OCI-LY1 (cell line): ENCODE results near the gene ADA.

Source experiments
- H2AFZ ChIP-seq: fragments of 200-600 bp; sonication (generic), shearing (Covaris generic); 2 replicates; pipeline ENCODE4 v1.6.0; 2014; ENCODE audit warnings: antibody characterized with exemption, mild to moderate bottlenecking, low read length
- H3F3A ChIP-seq: fragments of 200-600 bp; sonication (generic), shearing (Covaris generic); 2 replicates; pipeline ENCODE4 v1.6.0; 2014; ENCODE audit warnings: mild to moderate bottlenecking, antibody characterized with exemption, low read length, moderate library complexity; ENCODE audit not compliant: insufficient read depth
- H3K27ac ChIP-seq: fragments of 200-600 bp; sonication (generic); 2 replicates; pipeline ENCODE4 v1.5.1; 2014; ENCODE audit warnings: low read length, mixed run types, mild to moderate bottlenecking, low read depth; ENCODE audit not compliant: poor library complexity, severe bottlenecking
- H3K27me3 ChIP-seq: fragments of 200-600 bp; sonication (generic); 2 replicates; pipeline ENCODE4 v1.6.0; 2014; ENCODE audit warnings: antibody characterized with exemption, mild to moderate bottlenecking, low read length, moderate library complexity; ENCODE audit not compliant: insufficient read depth
- H3K36me3 ChIP-seq: fragments of 200-600 bp; sonication (generic); 2 replicates; pipeline ENCODE4 v1.6.1; 2014; ENCODE audit warnings: mild to moderate bottlenecking, antibody characterized with exemption, low read length, moderate library complexity, mixed read lengths; ENCODE audit not compliant: insufficient read depth
- H3K4me1 ChIP-seq: fragments of 200-600 bp; sonication (generic); 2 replicates; pipeline ENCODE4 v1.5.1; 2014; ENCODE audit warnings: mild to moderate bottlenecking, low read length, moderate library complexity; ENCODE audit not compliant: insufficient read depth, severe bottlenecking
- H3K4me2 ChIP-seq: fragments of 200-600 bp; sonication (generic), shearing (Covaris generic); 2 replicates; pipeline ENCODE4 v1.6.1; 2014; ENCODE audit warnings: low read length
- H3K4me3 ChIP-seq: fragments of 200-600 bp; sonication (generic); 2 replicates; pipeline ENCODE4 v1.5.1; 2014; ENCODE audit warnings: low read length, low read depth, mild to moderate bottlenecking, mixed read lengths; ENCODE audit not compliant: poor library complexity, severe bottlenecking
- H3K79me2 ChIP-seq: fragments of 200-600 bp; shearing (Covaris generic); 2 replicates; pipeline ENCODE4 v1.6.1; 2016; ENCODE audit warnings: mixed run types, low read length, mixed read lengths; ENCODE audit not compliant: insufficient read depth
- H3K9ac ChIP-seq: fragments of 200-600 bp; sonication (generic), shearing (Covaris generic); 2 replicates; pipeline ENCODE4 v1.6.1; 2014; ENCODE audit warnings: mild to moderate bottlenecking, low read length, mixed read lengths
- H3K9me2 ChIP-seq: fragments of 200-600 bp; sonication (generic), shearing (Covaris generic); 2 replicates; pipeline ENCODE4 v1.6.1; 2014; ENCODE audit warnings: low read depth, mild to moderate bottlenecking, low read length, mixed read lengths
- H3K9me3 ChIP-seq: fragments of 200-600 bp; shearing (Covaris generic); 2 replicates; pipeline ENCODE4 v1.6.1; 2014; ENCODE audit warnings: low read length, mixed read lengths
- H4K20me1 ChIP-seq: fragments of 200-600 bp; sonication (generic), shearing (Covaris generic); 2 replicates; pipeline ENCODE4 v1.6.0; 2016; ENCODE audit warnings: mild to moderate bottlenecking, low read length; ENCODE audit not compliant: insufficient read depth
- CTCF ChIP-seq: fragments of 200-600 bp; sonication (generic), shearing (Covaris generic); IDR thresholded peaks from 2 replicates; pipeline ENCODE4 v1.5.1; 2017; ENCODE audit warnings: mild to moderate bottlenecking, antibody characterized with exemption, low read length, moderate library complexity, mixed read lengths
- EZH2 ChIP-seq: fragments of 200-600 bp; sonication (generic), shearing (Covaris generic); IDR thresholded peaks from 2 replicates; pipeline ENCODE4 v1.8.0; 2017; ENCODE audit warnings: borderline replicate concordance, mixed run types, mild to moderate bottlenecking, antibody characterized with exemption, low read length, moderate library complexity, mixed read lengths

The ADA gene

GRCh38 chr20:44598423-44599305 is 52.8 kb downstream of the ADA start:
- Histone ChIP-seq H3K4me2 (peak overlapping the region; percentile 66), H3K4me3 (peak overlapping the region; percentile 55), H3K27me3 (no peaks in the 10 kb centered on the region), H3K9me3 (no peaks in the 10 kb centered on the region), H3K36me3 (no peaks in the 10 kb centered on the region), H3K79me2 (no peaks in the 10 kb centered on the region), H3K4me1 (peaks cover 93% of the 10 kb centered on the region), H4K20me1 (no peaks in the 10 kb centered on the region), H3K9me2 (no peaks in the 10 kb centered on the region), H2AFZ (no peak overlapping the region), H3F3A (no peaks in the 10 kb centered on the region), H3K9ac (peak overlapping the region; percentile 61), H3K27ac (peak overlapping the region; percentile 59)
- TF ChIP-seq CTCF (no peak), EZH2 (no peak)

GRCh38 chr20:44597930-44598329 is 53.6 kb downstream of the ADA start:
- Histone ChIP-seq H3K79me2 (no peaks in the 10 kb centered on the region), H3K9me2 (no peaks in the 10 kb centered on the region), H3K4me2 (peak overlapping the region; percentile 66), H3K4me1 (peaks cover 89% of the 10 kb centered on the region), H3K27ac (peak overlapping the region; percentile 59), H3K4me3 (peak overlapping the region; percentile 55), H2AFZ (no peak overlapping the region), H3F3A (no peaks in the 10 kb centered on the region), H3K9me3 (no peaks in the 10 kb centered on the region), H3K36me3 (no peaks in the 10 kb centered on the region), H3K9ac (peak overlapping the region; percentile 61; the same call in 1 of the 2 replicates), H4K20me1 (no peaks in the 10 kb centered on the region), H3K27me3 (no peaks in the 10 kb centered on the region)
- TF ChIP-seq EZH2 (no peak), CTCF (no peak)

GRCh38 chr20:44597516-44597915 is 54.0 kb downstream of the ADA start:
- Histone ChIP-seq H3K9me2 (no peaks in the 10 kb centered on the region), H4K20me1 (no peaks in the 10 kb centered on the region), H3K9me3 (no peaks in the 10 kb centered on the region), H3K27me3 (no peaks in the 10 kb centered on the region), H3K79me2 (no peaks in the 10 kb centered on the region), H3K36me3 (no peaks in the 10 kb centered on the region), H3F3A (no peaks in the 10 kb centered on the region), H3K9ac (peak overlapping the region; percentile 61; the same call in 1 of the 2 replicates), H3K4me1 (peaks cover 85% of the 10 kb centered on the region), H3K4me3 (no peak overlapping the region), H2AFZ (no peak overlapping the region), H3K4me2 (peak overlapping the region; percentile 66; the same call in 1 of the 2 replicates), H3K27ac (peak overlapping the region; percentile 59)
- TF ChIP-seq CTCF: no peak
